ENCODE measurements around the gene SUGCT. TPM values are rescaled to one million over a fixed set of nuclear protein-coding genes. Genes with fewer than 3 reads are reported as not detected.

Gene SUGCT
- total and polyA plus RNA-seq, 12 donors = 8.4 to 96.4 (median 25.5) TPM

GRCh38 chr7:40720416-40720815, 585.6 kb downstream of the SUGCT start:
- DNase-seq = no peak
- Histone ChIP-seq H3K4me1 (replicated peaks in 1 of 2) (peaks cover 0 to 36% of the 10 kb centered on the region in 2 donors), H3K9me3 (replicated peaks in 1 of 3) (no peaks in the 10 kb centered on the region), H3K27ac (no peak overlapping the region), H3K27me3 (no peaks in the 10 kb centered on the region), H3K4me3 (no peak overlapping the region), H3K36me3 (replicated peaks in 1 of 2) (no peaks in the 10 kb centered on the region)
- WGBS, 4 donors = 87 to 98% (median 92%) methylated on average over 1 of the region's 1 CpG
- intact Hi-C loops (cut with DNase I) = no loop called here
- no peak for TF ChIP-seq POLR2A (IDR thresholded peaks at IDR 0.05)
- TF ChIP-seq CTCF (IDR thresholded peaks at IDR 0.05) = no peak

DNA sequence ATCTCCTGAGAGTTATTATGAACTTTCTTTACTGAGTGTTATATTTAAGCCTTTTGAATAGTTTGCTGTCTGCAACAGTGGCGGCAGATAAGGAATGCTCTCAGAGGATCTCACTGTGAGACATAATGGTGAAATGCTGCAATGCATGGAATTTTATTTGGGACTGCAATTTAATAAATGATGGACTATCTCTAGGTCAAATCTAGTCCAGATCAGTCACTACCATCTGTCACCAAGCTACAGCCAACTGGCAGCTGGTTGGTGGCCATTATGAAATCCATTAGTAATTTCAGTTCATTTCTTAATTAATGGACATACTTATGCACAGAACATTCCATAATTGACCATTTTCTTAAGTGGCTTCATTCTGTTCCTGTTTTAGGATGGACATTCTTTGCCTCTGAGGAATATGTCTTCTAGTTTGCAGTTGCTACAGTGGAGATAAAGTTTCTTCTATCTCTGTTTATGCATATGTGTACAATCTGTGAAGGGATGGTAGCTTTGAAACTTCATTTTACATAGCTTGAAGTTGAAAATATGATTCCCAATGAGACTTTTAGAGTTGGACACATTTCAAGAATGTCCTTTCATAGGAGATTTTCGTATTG, 586.6 kb downstream of the SUGCT start:
- Histone ChIP-seq H3K9me3 (replicated peaks in 1 of 3) (no peaks in the 10 kb centered on the region), H3K4me3 (no peak overlapping the region), H3K36me3 (replicated peaks in 1 of 2) (no peaks in the 10 kb centered on the region), H3K27ac (no peak overlapping the region), H3K27me3 (no peaks in the 10 kb centered on the region), H3K4me1 (replicated peaks in 1 of 2) (peaks cover 0 to 36% of the 10 kb centered on the region in 2 donors)
- WGBS, 4 donors = 72 to 86% (median 80%) methylated on average over 2 of the region's 2 CpGs
- TF ChIP-seq CTCF (IDR thresholded peaks at IDR 0.05) (no peak), POLR2A (IDR thresholded peaks at IDR 0.05) (no peak)
- intact Hi-C loops (cut with DNase I) = no loop called here
- DNase-seq = no peak

GRCh38 chr7:40722242-40722641, 587.4 kb downstream of the SUGCT start:
- H3K27me3 ChIP-seq = no peaks in the 10 kb centered on the region
- peaks cover 0 to 29% of the 10 kb centered on the region in 2 donors for H3K4me1 ChIP-seq (replicated peaks in 1 of 2)
- WGBS, 4 donors = 87 to 98% (median 90%) methylated on average over 2 of the region's 2 CpGs
- H3K36me3 ChIP-seq (replicated peaks in 1 of 2) = no peaks in the 10 kb centered on the region
- no peak overlapping the region for H3K27ac ChIP-seq
- TF ChIP-seq CTCF (IDR thresholded peaks at IDR 0.05) (no peak), POLR2A (IDR thresholded peaks at IDR 0.05) (no peak)
- DNase-seq = no peak
- no peak overlapping the region for H3K4me3 ChIP-seq
- intact Hi-C loops (cut with DNase I) = no loop called here
- H3K9me3 ChIP-seq (replicated peaks in 1 of 3) = no peaks in the 10 kb centered on the region

GRCh38 chr7:40723829-40724228, 589.0 kb downstream of the SUGCT start:
- Histone ChIP-seq H3K27me3 (no peaks in the 10 kb centered on the region), H3K4me3 (no peak overlapping the region), H3K4me1 (replicated peaks in 1 of 2) (peaks cover 0 to 24% of the 10 kb centered on the region in 2 donors), H3K9me3 (replicated peaks in 1 of 3) (no peaks in the 10 kb centered on the region), H3K27ac (no peak overlapping the region), H3K36me3 (replicated peaks in 1 of 2) (no peaks in the 10 kb centered on the region)
- DNase-seq = no peak
- no peak for TF ChIP-seq CTCF (IDR thresholded peaks at IDR 0.05)
- TF ChIP-seq POLR2A (IDR thresholded peaks at IDR 0.05) = no peak
- intact Hi-C loops (cut with DNase I) = no loop called here
- WGBS, 4 donors = 87 to 94% (median 93%) methylated on average over 2 of the region's 2 CpGs
